ENCODE results near the gene CFAP299.

DNA sequence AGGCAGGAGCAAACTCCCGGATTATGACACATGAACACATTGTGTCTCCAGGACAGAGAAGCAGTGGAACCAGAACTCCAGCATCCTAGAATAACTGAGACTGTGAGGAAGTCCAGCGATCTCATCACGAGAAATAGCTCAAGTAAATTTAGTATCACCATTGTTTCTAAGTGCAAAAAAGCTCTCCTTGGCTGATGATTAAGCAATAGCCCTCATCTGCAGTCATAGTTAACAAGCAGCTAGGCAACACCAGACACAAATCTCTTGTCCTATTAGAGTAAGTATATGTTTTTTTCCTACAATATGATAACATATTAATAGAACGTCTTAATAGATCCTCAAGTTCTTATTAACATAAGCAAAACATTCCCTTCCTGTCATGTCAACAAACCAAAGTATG lies 2.4 kb upstream of the CFAP299 start:
- TF ChIP-seq, protein P1, sequence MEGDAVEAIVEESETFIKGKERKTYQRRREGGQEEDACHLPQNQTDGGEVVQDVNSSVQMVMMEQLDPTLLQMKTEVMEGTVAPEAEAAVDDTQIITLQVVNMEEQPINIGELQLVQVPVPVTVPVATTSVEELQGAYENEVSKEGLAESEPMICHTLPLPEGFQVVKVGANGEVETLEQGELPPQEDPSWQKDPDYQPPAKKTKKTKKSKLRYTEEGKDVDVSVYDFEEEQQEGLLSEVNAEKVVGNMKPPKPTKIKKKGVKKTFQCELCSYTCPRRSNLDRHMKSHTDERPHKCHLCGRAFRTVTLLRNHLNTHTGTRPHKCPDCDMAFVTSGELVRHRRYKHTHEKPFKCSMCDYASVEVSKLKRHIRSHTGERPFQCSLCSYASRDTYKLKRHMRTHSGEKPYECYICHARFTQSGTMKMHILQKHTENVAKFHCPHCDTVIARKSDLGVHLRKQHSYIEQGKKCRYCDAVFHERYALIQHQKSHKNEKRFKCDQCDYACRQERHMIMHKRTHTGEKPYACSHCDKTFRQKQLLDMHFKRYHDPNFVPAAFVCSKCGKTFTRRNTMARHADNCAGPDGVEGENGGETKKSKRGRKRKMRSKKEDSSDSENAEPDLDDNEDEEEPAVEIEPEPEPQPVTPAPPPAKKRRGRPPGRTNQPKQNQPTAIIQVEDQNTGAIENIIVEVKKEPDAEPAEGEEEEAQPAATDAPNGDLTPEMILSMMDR (IDR thresholded peaks at IDR 0.05): no peak
- TF ChIP-seq POLR2AphosphoS5 (IDR thresholded peaks at IDR 0.05): no peak
